ENCODE measurements around the gene SIRT5.
A peak's percentile ranks its signal among the peaks of the same experiment; 100 is the strongest.

Gene SIRT5

DNA sequence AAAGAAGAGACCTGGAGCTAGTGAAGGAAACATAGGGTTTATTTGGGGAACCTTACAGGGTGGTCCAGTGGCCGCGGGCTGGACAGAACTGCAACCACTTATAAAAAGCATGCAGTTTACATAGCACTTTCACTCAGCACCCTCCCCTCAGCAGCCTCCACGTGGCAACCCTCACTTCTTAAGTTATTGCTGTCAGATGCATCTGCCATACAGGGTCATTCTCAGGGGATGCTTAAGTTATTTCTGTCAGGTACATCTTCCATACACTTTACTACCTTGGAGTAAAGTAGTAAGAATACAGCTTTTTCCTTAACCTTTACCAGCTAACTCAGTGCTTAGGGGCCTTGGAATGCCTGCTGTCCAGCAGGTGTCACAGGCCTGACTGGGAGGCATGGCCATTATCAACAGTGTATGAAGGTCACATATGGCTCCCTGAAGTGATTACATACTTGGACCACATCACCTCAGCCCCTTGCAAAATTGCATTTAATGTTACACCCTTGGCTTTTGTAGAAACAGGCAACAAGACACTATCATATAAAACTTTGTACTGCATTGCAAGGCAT, 38.7 kb downstream of the SIRT5 start:
- H3K4me3 ChIP-seq (replicated peaks; ENCODE audit: insufficient read depth, low read length), result no peak overlapping the region
- no peaks in the 10 kb centered on the region for H3K27me3 ChIP-seq (ENCODE audit: insufficient read depth, poor library complexity, severe bottlenecking)
- TF ChIP-seq GABPA (IDR thresholded peaks at IDR 0.05; ENCODE audit: low read depth) (no peak), POLR2AphosphoS5 (IDR thresholded peaks at IDR 0.05; ENCODE audit: low read depth) (no peak), REST (IDR thresholded peaks at IDR 0.05; ENCODE audit: insufficient replicate concordance, low read depth) (no peak), CTCF (IDR thresholded peaks at IDR 0.05; ENCODE audit: insufficient read depth, low read length) (no peak), SPI1 (IDR thresholded peaks at IDR 0.05; ENCODE audit: borderline replicate concordance, low read depth) (no peak)
- H3K27ac ChIP-seq (replicated peaks), result no peak overlapping the region
- DNase-seq (ENCODE audit: low read depth in 1 of 2, low spot score in 1 of 2), result no peak

- no peak for TF ChIP-seq SPI1 (IDR thresholded peaks at IDR 0.05; ENCODE audit: borderline replicate concordance, low read depth)
- no peak for TF ChIP-seq GABPA (IDR thresholded peaks at IDR 0.05; ENCODE audit: low read depth)
- peak; percentile 50 for TF ChIP-seq REST (IDR thresholded peaks at IDR 0.05; ENCODE audit: insufficient replicate concordance, low read depth)
- no peak; the same call in 1 of the 2 replicates for TF ChIP-seq POLR2AphosphoS5 (IDR thresholded peaks at IDR 0.05; ENCODE audit: low read depth)
- TF ChIP-seq CTCF (IDR thresholded peaks at IDR 0.05; ENCODE audit: insufficient read depth, low read length), result no peak
- peak overlapping the region; percentile 90 for H3K27ac ChIP-seq (replicated peaks)
- H3K4me3 ChIP-seq (replicated peaks; ENCODE audit: insufficient read depth, low read length), result peak overlapping the region; percentile 93
- peak in 1 of 2 experiments; percentile 30 for DNase-seq (ENCODE audit: low read depth in 1 of 2, low spot score in 1 of 2)
- no peaks in the 10 kb centered on the region for H3K27me3 ChIP-seq (ENCODE audit: insufficient read depth, poor library complexity, severe bottlenecking)
These were observed 39.9 kb downstream of the SIRT5 start for GRCh38 chr6:13614126-13614925.

DNA sequence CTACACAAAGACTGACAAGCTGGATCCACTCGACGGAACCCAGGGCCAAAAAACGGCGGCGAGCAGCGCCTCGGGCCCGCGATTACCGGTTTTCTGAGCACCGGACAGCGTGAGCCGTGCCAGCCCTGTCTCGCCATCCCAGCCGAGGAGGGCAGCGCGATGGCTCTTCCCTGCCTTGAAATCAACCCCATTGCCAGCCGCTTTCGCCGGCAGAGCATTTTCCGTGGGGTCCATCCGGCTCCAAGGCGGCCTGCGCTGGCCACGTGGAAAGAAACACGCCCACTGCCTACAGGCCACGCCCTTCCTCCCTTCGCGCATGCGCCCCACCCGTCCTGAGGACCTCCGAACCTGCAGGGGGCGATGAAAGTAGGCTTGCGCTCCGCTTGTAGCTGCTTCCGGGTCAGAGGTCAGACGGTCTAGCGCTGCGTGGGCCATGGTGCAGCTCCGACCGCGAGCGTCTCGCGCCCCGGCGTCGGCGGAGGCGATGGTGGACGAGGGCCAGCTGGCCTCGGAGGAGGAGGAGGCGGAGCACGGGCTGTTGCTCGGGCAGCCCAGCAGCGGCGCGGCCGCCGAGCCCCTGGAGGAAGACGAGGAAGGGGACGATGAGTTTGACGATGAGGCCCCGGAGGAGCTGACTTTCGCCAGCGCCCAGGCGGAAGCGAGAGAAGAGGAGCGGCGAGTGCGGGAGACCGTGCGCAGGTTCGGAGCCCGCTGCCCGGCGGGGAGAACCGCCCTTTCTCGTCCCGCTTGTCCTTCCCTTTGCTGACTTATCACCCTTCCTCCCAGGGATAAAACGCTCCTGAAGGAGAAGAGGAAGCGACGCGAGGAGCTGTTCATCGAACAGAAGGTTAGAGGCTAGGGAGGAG, 40.8 kb downstream of the SIRT5 start, which contains the start of gene NOL7:
Gene NOL7 (plus strand): TSS at position 410 of the 866 bp plus-strand sequence. CDS start 24 bp downstream, at position 434.
- H3K27ac ChIP-seq (replicated peaks), result peak within 1 kb of the TSS; percentile 90
- TF ChIP-seq REST (IDR thresholded peaks at IDR 0.05; ENCODE audit: insufficient replicate concordance, low read depth), result peak; percentile 75
- peak; percentile 96 for TF ChIP-seq POLR2AphosphoS5 (IDR thresholded peaks at IDR 0.05; ENCODE audit: low read depth)
- peak; percentile 91 for TF ChIP-seq GABPA (IDR thresholded peaks at IDR 0.05; ENCODE audit: low read depth)
- TF ChIP-seq CTCF (IDR thresholded peaks at IDR 0.05; ENCODE audit: insufficient read depth, low read length), result peak; percentile 81
- TF ChIP-seq SPI1 (IDR thresholded peaks at IDR 0.05; ENCODE audit: borderline replicate concordance, low read depth), result no peak
- peak; percentile 97 to 98 for DNase-seq (ENCODE audit: low read depth in 1 of 2, low spot score in 1 of 2)
- H3K4me3 ChIP-seq (replicated peaks; ENCODE audit: insufficient read depth, low read length), result peak within 1 kb of the TSS; percentile 93
- H3K27me3 ChIP-seq (ENCODE audit: insufficient read depth, poor library complexity, severe bottlenecking), result no peaks in the 10 kb centered on the region

All from HL-60 (cell line).